Measurements from ENCODE around the gene ACAP3.

GRCh38 chr1:1334835-1335234, 27.1 kb upstream of the ACAP3 start:
- TF ChIP-seq CTCF (IDR thresholded peaks at IDR 0.05; ENCODE audit: low read depth, low read length) (no peak), EZH2phosphoT487 (IDR thresholded peaks at IDR 0.05; ENCODE audit: low read depth) (no peak)

Data from OCI-LY3 (cell line).